ENCODE measurements around the gene EZH1. TPM values are rescaled to one million over a fixed set of nuclear protein-coding genes. Genes with fewer than 3 reads are reported as not detected.

The EZH1 gene
- total and polyA plus RNA-seq, 4 donors: 22.4 to 72.4 (median 52.1) TPM

GRCh38 chr17:42708588-42708987 lies 36.3 kb downstream of the EZH1 start:
- no peak for ATAC-seq (ENCODE audit: low FRiP score)
- no peak overlapping the region for H3K4me3 ChIP-seq (ENCODE audit: low read length in 2 of 2)
- intact Hi-C loops (cut with DNase I): no loop called here
- WGBS, 2 donors: 92 to 96% methylated on average over 3 of the region's 3 CpGs
- no peak for DNase-seq
- no peak overlapping the region for H3K27ac ChIP-seq (ENCODE audit: low read depth in 1 of 2, low read length in 2 of 2)
- peaks cover 9 to 39% of the 10 kb centered on the region in 2 donors for H3K36me3 ChIP-seq (ENCODE audit: control insufficient read depth in 1 of 2, insufficient read depth in 2 of 2, low read length in 1 of 2)
- H3K9me3 ChIP-seq (ENCODE audit: control insufficient read depth, low read length): no peaks in the 10 kb centered on the region
- H3K27me3 ChIP-seq (ENCODE audit: control insufficient read depth in 1 of 2, insufficient read depth in 2 of 2, low read length in 1 of 2): no peaks in the 10 kb centered on the region
- H3K4me1 ChIP-seq (ENCODE audit: control insufficient read depth in 1 of 2, insufficient read depth in 2 of 2, low read length in 2 of 2): no peaks in the 10 kb centered on the region

DNA sequence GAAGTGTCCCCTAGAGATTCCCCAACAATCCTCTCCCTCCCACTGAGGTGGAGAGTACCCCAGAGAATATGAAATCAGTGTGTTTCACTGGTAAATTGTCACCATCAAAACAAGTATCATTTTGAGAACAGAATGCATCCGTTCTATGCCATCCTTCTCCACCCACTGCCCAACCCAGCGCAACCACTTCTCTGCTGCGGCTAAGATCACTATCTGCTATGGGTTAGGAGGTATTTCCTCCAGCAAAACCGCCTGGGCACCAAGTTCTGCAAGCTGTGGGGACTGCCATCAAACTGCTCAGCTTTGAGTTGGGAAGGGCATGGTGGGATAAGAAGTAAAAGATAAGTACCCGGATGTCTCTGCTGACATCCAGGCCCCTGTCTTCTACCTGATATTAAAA lies 38.1 kb downstream of the EZH1 start:
- Histone ChIP-seq H3K4me3 (ENCODE audit: low read length in 2 of 2) (no peak overlapping the region), H3K9me3 (ENCODE audit: control insufficient read depth, low read length) (no peaks in the 10 kb centered on the region), H3K36me3 (ENCODE audit: control insufficient read depth in 1 of 2, insufficient read depth in 2 of 2, low read length in 1 of 2) (peaks cover 9 to 32% of the 10 kb centered on the region in 2 donors), H3K4me1 (ENCODE audit: control insufficient read depth in 1 of 2, insufficient read depth in 2 of 2, low read length in 2 of 2) (no peaks in the 10 kb centered on the region), H3K27ac (ENCODE audit: low read depth in 1 of 2, low read length in 2 of 2) (no peak overlapping the region), H3K27me3 (ENCODE audit: control insufficient read depth in 1 of 2, insufficient read depth in 2 of 2, low read length in 1 of 2) (no peaks in the 10 kb centered on the region)
- intact Hi-C loops (cut with DNase I): no loop called here
- DNase-seq (no peak), ATAC-seq (ENCODE audit: low FRiP score) (no peak)
- WGBS, 2 donors: 78 to 85% methylated on average over 5 of the region's 5 CpGs

DNA sequence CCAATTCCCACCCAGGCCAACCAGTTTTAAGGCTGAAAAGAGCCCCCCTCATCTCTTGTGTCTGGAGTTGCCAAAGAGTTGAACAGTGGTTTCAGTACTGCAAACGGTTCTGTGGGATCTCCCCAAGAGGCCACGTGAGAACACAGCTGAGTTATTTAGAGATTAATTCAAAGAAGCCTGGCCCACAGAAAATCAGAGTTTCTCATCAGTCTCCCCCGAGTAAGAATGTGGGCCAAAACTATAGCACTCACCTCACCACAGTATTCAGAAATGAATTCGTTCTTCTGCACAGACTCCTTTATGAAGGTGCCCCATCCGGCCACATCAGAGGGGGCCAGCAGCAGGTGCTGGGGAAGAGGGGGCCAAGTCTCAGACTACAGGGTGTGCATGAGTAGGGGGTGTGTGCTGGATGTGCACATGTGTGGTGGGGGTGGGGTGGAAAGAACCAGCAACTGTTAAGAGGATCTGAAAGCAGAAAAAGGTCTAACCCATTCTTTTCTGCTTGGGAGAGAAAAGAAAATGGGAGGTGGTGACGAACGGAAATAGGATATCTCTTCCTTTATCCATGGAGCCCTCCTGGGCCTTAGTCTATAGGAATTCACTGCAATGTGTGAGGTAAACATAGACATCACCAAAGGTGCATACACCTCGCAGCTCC lies 39.9 kb downstream of the EZH1 start:
- no peaks in the 10 kb centered on the region for H3K4me1 ChIP-seq (ENCODE audit: control insufficient read depth in 1 of 2, insufficient read depth in 2 of 2, low read length in 2 of 2)
- ATAC-seq (ENCODE audit: low FRiP score): no peak
- no peaks in the 10 kb centered on the region for H3K9me3 ChIP-seq (ENCODE audit: control insufficient read depth, low read length)
- intact Hi-C loops (cut with DNase I): no loop called here
- 83 to 84% methylated on average over 8 of the region's 8 CpGs for WGBS, 2 donors
- H3K4me3 ChIP-seq (ENCODE audit: low read length in 2 of 2): no peak overlapping the region
- H3K27me3 ChIP-seq (ENCODE audit: control insufficient read depth in 1 of 2, insufficient read depth in 2 of 2, low read length in 1 of 2): no peaks in the 10 kb centered on the region
- peaks cover 5 to 27% of the 10 kb centered on the region in 2 donors for H3K36me3 ChIP-seq (ENCODE audit: control insufficient read depth in 1 of 2, insufficient read depth in 2 of 2, low read length in 1 of 2)
- H3K27ac ChIP-seq (ENCODE audit: low read depth in 1 of 2, low read length in 2 of 2): no peak overlapping the region
- DNase-seq: no peak

DNA sequence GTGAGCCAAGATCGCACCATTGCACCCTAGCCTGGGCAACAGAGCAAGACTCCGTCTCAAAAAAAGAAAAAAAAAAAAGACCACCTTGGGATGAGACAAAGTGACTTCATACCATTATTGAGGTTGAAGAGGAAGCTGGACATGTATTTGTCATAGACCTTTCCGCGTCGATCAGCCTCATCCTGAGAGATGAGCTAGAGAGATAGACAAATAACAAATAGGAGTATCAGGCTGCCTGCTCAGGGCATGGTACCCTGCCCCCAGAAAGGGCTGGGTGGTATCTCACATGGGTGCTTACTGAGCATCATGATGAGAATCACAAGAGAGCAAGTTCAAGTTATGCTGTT lies 40.4 kb downstream of the EZH1 start:
- ATAC-seq (ENCODE audit: low FRiP score) (no peak), DNase-seq (no peak)
- H3K36me3 ChIP-seq (ENCODE audit: control insufficient read depth in 1 of 2, insufficient read depth in 2 of 2, low read length in 1 of 2): peaks cover 3 to 24% of the 10 kb centered on the region in 2 donors
- H3K27ac ChIP-seq (ENCODE audit: low read depth in 1 of 2, low read length in 2 of 2): no peak overlapping the region
- no peak overlapping the region for H3K4me3 ChIP-seq (ENCODE audit: low read length in 2 of 2)
- H3K4me1 ChIP-seq (ENCODE audit: control insufficient read depth in 1 of 2, insufficient read depth in 2 of 2, low read length in 2 of 2): no peaks in the 10 kb centered on the region
- 96 to 97% methylated on average over 5 of the region's 5 CpGs for WGBS, 2 donors
- no peaks in the 10 kb centered on the region for H3K27me3 ChIP-seq (ENCODE audit: control insufficient read depth in 1 of 2, insufficient read depth in 2 of 2, low read length in 1 of 2)
- H3K9me3 ChIP-seq (ENCODE audit: control insufficient read depth, low read length): no peaks in the 10 kb centered on the region
- intact Hi-C loops (cut with DNase I): no loop called here

DNA sequence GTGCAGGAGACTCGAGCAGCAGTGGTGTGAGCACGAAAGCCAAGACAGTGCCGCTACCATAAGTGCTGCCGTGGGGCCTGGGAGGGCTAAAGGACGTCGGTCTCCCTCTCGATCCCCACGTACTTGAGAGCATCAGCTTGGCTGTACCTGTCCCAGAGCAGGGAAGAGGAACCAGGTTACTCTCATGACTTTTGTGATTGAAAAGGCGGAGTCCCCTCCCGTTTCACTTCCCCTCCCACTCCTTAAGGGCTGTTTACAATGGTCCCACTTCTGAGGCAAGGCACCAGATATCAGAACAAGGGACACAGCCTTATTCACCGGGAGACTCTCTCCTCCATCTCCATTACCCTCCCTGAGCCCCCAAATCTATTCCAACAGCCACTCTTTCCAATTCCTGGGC lies 42.4 kb downstream of the EZH1 start:
- H3K27me3 ChIP-seq (ENCODE audit: control insufficient read depth in 1 of 2, insufficient read depth in 2 of 2, low read length in 1 of 2): no peaks in the 10 kb centered on the region
- DNase-seq (no peak), ATAC-seq (ENCODE audit: low FRiP score) (no peak)
- intact Hi-C loops (cut with DNase I): no loop called here
- H3K27ac ChIP-seq (ENCODE audit: low read depth in 1 of 2, low read length in 2 of 2): no peak overlapping the region
- no peaks in the 10 kb centered on the region for H3K9me3 ChIP-seq (ENCODE audit: control insufficient read depth, low read length)
- peaks cover 0 to 16% of the 10 kb centered on the region in 2 donors for H3K36me3 ChIP-seq (ENCODE audit: control insufficient read depth in 1 of 2, insufficient read depth in 2 of 2, low read length in 1 of 2)
- WGBS, 2 donors: 86 to 87% methylated on average over 11 of the region's 11 CpGs
- no peak overlapping the region for H3K4me3 ChIP-seq (ENCODE audit: low read length in 2 of 2)
- H3K4me1 ChIP-seq (ENCODE audit: control insufficient read depth in 1 of 2, insufficient read depth in 2 of 2, low read length in 2 of 2): no peaks in the 10 kb centered on the region

DNA sequence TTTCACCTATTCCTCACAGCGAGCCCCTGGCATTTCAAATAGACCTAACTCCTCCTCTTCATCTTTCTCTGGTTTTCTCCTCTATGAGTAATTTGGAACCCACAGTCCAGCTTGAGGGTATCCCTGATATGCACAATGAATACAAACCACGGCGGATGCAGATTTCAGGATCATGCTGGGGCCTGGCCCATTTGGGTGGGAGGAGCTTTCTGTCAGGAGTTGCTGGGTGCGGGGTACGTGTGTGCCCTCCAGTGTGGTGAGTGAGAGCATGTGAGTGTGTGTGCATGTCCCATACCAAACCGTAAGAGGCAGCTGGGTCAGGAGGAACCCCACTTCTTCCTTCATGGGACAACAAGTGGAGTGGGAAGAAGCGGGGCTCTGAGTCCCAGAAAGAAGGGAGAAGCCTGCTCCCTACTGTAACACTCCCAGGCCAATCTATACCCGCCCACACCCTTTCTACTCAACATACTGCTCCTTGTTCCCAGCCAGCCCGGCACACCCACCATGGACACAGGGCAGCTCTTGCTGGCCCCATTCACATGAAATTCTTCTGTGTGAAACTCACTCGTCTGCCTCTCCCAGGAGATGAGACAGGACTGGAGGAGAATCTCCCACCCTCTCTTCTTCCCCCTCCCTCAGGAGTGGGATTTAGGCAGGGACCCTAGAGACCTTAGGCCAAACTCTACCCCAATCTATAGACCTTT lies 44.1 kb downstream of the EZH1 start:
- Histone ChIP-seq H3K9me3 (ENCODE audit: control insufficient read depth, low read length) (no peaks in the 10 kb centered on the region), H3K4me1 (ENCODE audit: control insufficient read depth in 1 of 2, insufficient read depth in 2 of 2, low read length in 2 of 2) (no peaks in the 10 kb centered on the region), H3K36me3 (ENCODE audit: control insufficient read depth in 1 of 2, insufficient read depth in 2 of 2, low read length in 1 of 2) (peaks cover 0 to 10% of the 10 kb centered on the region in 2 donors), H3K27ac (ENCODE audit: low read depth in 1 of 2, low read length in 2 of 2) (no peak overlapping the region), H3K27me3 (ENCODE audit: control insufficient read depth in 1 of 2, insufficient read depth in 2 of 2, low read length in 1 of 2) (no peaks in the 10 kb centered on the region), H3K4me3 (ENCODE audit: low read length in 2 of 2) (no peak overlapping the region)
- 63 to 69% methylated on average over 10 of the region's 10 CpGs for WGBS, 2 donors
- DNase-seq (peak in 1 of 2 donors; percentile 47), ATAC-seq (ENCODE audit: low FRiP score) (no peak)
- intact Hi-C loops (cut with DNase I): no loop called here

DNA sequence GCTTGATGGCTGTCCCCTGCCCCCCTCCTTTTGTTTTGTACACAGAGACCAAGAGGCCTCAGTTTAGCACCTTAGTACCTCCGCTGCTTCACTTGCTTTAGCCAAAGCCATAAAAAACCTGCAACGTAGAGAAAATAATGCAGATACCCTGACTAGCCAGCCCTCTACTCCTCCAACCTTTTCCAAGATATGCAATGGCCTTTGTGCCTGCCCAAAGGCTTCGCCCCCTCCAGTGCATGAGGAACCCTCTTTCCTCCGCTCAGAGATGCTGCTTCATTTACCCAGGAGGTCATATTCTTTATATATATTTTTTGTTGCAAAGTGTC lies 45.5 kb downstream of the EZH1 start:
- Histone ChIP-seq H3K9me3 (ENCODE audit: control insufficient read depth, low read length) (no peaks in the 10 kb centered on the region), H3K4me1 (ENCODE audit: control insufficient read depth in 1 of 2, insufficient read depth in 2 of 2, low read length in 2 of 2) (no peaks in the 10 kb centered on the region), H3K27me3 (ENCODE audit: control insufficient read depth in 1 of 2, insufficient read depth in 2 of 2, low read length in 1 of 2) (no peaks in the 10 kb centered on the region), H3K4me3 (ENCODE audit: low read length in 2 of 2) (no peak overlapping the region), H3K36me3 (ENCODE audit: control insufficient read depth in 1 of 2, insufficient read depth in 2 of 2, low read length in 1 of 2) (peaks cover 4 to 5% of the 10 kb centered on the region in 2 donors), H3K27ac (ENCODE audit: low read depth in 1 of 2, low read length in 2 of 2) (no peak overlapping the region)
- intact Hi-C loops (cut with DNase I): no loop called here
- DNase-seq (no peak), ATAC-seq (ENCODE audit: low FRiP score) (no peak)
- 86% methylated on average over 4 of the region's 4 CpGs for WGBS, 2 donors

DNA sequence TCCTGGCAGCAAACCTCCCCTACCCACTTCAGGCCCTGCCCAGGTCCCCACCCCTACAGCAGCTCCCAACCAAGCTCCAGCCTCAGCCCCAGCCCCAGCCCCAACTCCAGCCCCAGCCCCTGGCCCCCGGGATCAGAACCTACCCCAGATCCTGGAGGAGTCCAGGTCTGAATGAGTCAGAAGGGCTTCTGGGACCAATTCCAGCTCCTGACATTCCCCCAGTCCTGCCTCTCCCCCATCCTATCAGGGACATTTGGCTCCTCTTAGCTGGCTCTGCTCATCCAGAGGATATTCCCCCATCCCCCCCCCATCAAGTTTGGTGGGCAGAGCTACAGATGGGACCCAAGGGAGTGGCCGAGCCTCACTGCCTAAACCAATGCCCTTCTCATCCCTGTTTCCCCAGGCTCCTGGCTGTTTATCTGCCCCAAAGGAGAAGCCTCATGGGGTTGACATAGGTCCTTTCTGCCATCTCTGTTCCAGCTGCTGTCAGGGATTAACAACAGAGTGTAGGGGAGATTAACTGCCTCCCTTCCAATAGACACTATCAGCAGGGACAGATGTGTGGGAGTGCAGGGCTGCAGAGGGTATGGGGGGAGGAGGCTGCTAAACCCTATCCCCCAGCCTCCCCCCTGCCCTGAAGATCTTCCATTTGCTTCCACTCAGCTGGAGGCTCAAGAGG lies 46.0 kb downstream of the EZH1 start:
- WGBS, 2 donors: 22 to 26% methylated on average over 2 of the region's 2 CpGs
- no peak overlapping the region for H3K27ac ChIP-seq (ENCODE audit: low read depth in 1 of 2, low read length in 2 of 2)
- peak; percentile 56 for ATAC-seq (ENCODE audit: low FRiP score)

More for the DNA sequence above, 46.0 kb downstream of the EZH1 start:
- intact Hi-C loops (cut with DNase I): no loop called here
- Histone ChIP-seq H3K4me3 (ENCODE audit: low read length in 2 of 2) (no peak overlapping the region), H3K27me3 (ENCODE audit: control insufficient read depth in 1 of 2, insufficient read depth in 2 of 2, low read length in 1 of 2) (no peaks in the 10 kb centered on the region), H3K4me1 (ENCODE audit: control insufficient read depth in 1 of 2, insufficient read depth in 2 of 2, low read length in 2 of 2) (no peaks in the 10 kb centered on the region), H3K9me3 (ENCODE audit: control insufficient read depth, low read length) (no peaks in the 10 kb centered on the region), H3K36me3 (ENCODE audit: control insufficient read depth in 1 of 2, insufficient read depth in 2 of 2, low read length in 1 of 2) (peaks cover 4% of the 10 kb centered on the region in 2 donors)
- peak; percentile 56 to 72 for DNase-seq
